Subcutaneous abdominal adipose tissue (tissue), 5 donors: ENCODE data around the gene NPC1L1.

Source experiments
- H3K27ac ChIP-seq: one replicate; pipeline ENCODE4 v1.7.0; 2013; ENCODE audit warnings: low read depth, mild to moderate bottlenecking, inconsistent platforms, low read length, moderate library complexity
- H3K27me3 ChIP-seq, 5 donors: one replicate each; pipeline ENCODE4 v1.7.0; 2013; ENCODE audit warnings: low read length in 5 of 5, inconsistent platforms in 1 of 5; ENCODE audit not compliant: control insufficient read depth in 5 of 5, insufficient read depth in 4 of 5
- H3K36me3 ChIP-seq, 5 donors: one replicate each; pipeline ENCODE4 v1.7.0; 2013; ENCODE audit warnings: low read length in 5 of 5; ENCODE audit not compliant: control insufficient read depth in 5 of 5, insufficient read depth in 5 of 5
- H3K4me1 ChIP-seq, 5 donors: one replicate each; pipeline ENCODE4 v1.7.0; 2013; ENCODE audit warnings: low read length in 5 of 5, mild to moderate bottlenecking in 3 of 5, moderate library complexity in 1 of 5; ENCODE audit not compliant: control insufficient read depth in 5 of 5, insufficient read depth in 5 of 5
- H3K4me3 ChIP-seq, 5 donors: one replicate each; pipeline ENCODE4 v1.7.0; 2013; ENCODE audit warnings: low read length in 5 of 5, low read depth in 1 of 5
- H3K9ac ChIP-seq, 5 donors: one replicate each; pipeline ENCODE4 v1.7.0; 2013; ENCODE audit warnings: low read length in 5 of 5, mild to moderate bottlenecking in 4 of 5, moderate library complexity in 3 of 5
- H3K9me3 ChIP-seq, 5 donors: one replicate each; pipeline ENCODE4 v1.7.0; 2013; ENCODE audit warnings: low read length in 5 of 5; ENCODE audit not compliant: control insufficient read depth in 5 of 5
- donor health status: healthy.
- donor health status: healthy.
- donor health status: healthy.
- donor health status: healthy.
- donor health status: healthy.

NPC1L1 gene

DNA sequence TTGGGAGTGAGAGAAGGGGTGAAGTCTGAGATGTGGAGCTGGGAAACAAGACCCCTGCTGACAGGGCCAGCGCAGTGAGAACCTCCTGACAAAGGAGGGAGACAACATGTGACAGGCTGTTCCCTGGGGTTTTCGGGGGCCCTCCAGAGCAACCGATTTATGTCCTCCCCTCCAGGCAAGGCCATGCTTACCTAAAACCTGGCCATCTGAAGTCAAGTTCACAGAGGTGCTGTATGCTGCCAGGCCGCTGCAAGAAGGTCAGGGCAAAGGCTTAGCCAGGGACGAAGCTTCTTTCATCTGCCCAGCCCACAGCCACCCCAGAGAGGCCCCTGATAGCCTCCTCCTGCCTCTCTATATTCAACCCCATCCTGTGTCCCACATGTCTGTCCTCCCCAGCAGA lies 20.6 kb downstream of the NPC1L1 start:
- no peak overlapping the region for H3K4me3 ChIP-seq
- peaks cover 0 to 13% (median 3%) of the 10 kb centered on the region in 5 donors for H3K9me3 ChIP-seq
- H3K27ac ChIP-seq: no peak overlapping the region
- H3K4me1 ChIP-seq: no peaks in the 10 kb centered on the region
- no peak overlapping the region for H3K9ac ChIP-seq
- H3K27me3 ChIP-seq: peaks cover 0 to 5% (median 0%) of the 10 kb centered on the region in 5 donors
- H3K36me3 ChIP-seq: no peaks in the 10 kb centered on the region

DNA sequence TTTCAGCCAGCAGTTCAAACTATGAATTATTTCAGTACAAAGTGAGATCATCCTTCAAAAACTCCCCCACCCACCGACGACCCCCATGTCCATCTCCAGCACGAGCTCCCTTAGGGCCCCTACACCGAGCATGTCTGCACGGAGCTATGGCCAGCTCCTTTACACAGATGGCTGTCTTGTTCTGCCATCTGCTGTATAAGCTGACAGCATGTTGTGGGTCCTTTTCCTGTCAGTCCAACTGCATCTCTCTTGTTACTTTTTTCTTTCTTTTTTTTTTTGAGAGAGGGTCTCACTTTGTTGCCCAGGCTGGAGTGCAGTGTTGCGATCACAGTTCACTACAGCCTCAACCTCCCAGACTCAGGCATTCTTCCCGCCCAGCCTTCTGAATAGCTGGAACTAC lies 21.6 kb downstream of the NPC1L1 start:
- Histone ChIP-seq H3K4me1 (no peaks in the 10 kb centered on the region), H3K4me3 (no peak overlapping the region), H3K9me3 (peaks cover 0 to 7% (median 3%) of the 10 kb centered on the region in 5 donors), H3K27ac (no peak overlapping the region), H3K27me3 (peaks cover 0 to 5% (median 0%) of the 10 kb centered on the region in 5 donors), H3K36me3 (no peaks in the 10 kb centered on the region), H3K9ac (no peak overlapping the region)

DNA sequence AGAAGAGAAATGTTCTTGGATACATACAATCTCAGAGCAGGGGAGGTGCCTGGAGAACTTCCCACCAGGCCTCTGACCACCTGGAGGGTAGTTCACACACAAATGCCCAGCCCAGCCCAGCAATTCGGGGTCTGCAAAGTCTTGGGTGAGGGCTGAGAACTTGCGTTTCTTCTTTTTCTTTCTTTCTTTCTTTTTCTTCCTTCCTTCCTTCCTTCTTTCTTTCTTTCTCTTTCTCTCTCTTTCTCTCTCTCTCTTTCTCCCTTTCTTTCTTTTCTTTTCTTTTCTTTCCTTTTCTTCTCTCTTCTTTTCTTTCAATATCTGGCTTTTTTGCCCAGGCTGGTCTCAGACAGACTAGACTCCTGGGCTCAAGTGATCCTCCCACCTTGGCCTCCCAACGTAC lies 22.4 kb downstream of the NPC1L1 start:
- Histone ChIP-seq H3K9me3 (peaks cover 0 to 1% (median 0%) of the 10 kb centered on the region in 5 donors), H3K4me3 (no peak overlapping the region), H3K4me1 (no peaks in the 10 kb centered on the region), H3K9ac (no peak overlapping the region), H3K27me3 (peaks cover 0 to 5% (median 0%) of the 10 kb centered on the region in 5 donors), H3K36me3 (no peaks in the 10 kb centered on the region), H3K27ac (no peak overlapping the region)

DNA sequence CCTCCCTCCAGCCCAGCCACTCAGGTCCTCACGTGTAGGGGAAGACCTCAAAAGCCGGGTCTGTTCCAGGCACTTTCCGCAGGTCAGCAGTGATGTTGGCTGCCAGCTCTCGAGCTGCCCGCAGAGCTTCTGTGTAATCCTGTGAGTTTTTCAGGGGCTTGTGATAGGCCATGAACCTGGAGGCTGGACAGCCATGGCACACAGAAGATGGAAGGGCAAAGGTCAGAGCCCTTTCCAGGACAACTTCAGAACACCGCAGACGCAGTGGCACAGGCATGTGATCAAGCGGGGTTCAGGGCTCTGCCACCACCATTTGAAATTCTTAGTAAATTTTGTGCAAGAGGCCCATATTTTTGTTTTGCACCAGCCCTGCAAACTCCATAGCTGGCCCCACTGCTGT lies 24.0 kb downstream of the NPC1L1 start:
- Histone ChIP-seq H3K4me1 (no peaks in the 10 kb centered on the region), H3K27ac (no peak overlapping the region), H3K27me3 (peaks cover 0 to 5% (median 0%) of the 10 kb centered on the region in 5 donors), H3K36me3 (peaks cover 0 to 6% (median 0%) of the 10 kb centered on the region in 5 donors), H3K9ac (no peak overlapping the region), H3K4me3 (no peak overlapping the region), H3K9me3 (no peaks in the 10 kb centered on the region)

DNA sequence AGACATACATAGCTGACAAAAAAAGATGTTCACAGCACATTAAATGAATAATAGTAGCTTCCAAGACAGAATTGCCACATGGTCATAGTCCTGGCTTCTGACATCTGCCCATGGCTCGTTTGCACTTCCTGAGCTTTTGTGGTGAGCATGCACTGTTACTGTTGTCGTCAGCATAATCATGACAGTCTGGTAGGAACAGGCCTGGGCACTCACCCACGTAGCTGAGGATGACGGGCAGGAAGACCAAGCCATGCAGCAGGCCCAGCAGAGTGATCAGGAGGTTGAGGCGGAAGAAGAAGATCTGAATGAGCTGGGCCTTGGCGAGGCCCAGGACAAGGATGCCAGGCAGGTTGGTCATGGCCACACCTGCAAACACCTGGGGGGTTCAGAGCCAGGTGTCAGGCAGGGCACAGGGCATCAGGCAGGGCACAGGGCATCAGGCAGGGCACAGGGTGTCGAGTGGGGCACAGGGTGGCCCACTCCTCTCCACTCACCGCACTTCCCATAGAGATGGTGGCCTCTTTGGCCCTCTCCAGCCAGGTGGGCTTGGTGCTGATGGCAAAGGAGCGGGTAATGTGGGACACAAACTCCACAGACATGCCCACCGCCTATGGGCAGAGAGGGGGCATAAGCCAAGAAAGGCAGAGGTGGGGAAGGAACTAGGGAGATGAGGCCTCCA lies 25.4 kb downstream of the NPC1L1 start:
- Histone ChIP-seq H3K27ac (no peak overlapping the region), H3K9me3 (no peaks in the 10 kb centered on the region), H3K9ac (no peak overlapping the region), H3K4me1 (no peaks in the 10 kb centered on the region), H3K36me3 (peaks cover 0 to 6% (median 0%) of the 10 kb centered on the region in 5 donors), H3K27me3 (no peaks in the 10 kb centered on the region), H3K4me3 (no peak overlapping the region)

DNA sequence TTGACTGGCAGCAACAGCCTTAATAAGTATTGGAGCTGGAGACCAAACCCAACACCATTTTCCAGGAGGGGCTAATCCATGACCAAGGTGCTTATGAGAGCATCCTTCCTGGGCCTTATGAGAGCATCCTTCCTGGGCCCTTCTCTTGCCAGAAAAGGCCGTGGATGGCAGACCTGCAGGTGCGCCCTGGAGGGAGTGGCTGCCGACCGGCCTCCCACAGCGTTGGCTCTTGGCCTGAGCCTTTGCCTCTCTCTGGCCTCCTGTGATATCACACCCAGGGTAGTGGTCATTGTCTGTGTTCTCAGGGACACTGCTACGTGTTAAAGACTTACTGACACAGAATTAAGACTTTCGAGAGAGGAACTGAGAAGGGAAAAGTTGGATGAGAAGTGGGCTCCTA lies 28.4 kb downstream of the NPC1L1 start:
- H3K27me3 ChIP-seq: no peaks in the 10 kb centered on the region
- no peak overlapping the region for H3K4me3 ChIP-seq
- no peak overlapping the region for H3K9ac ChIP-seq
- H3K36me3 ChIP-seq: peaks cover 0 to 6% (median 0%) of the 10 kb centered on the region in 5 donors
- no peak overlapping the region for H3K27ac ChIP-seq
- peaks cover 0 to 2% (median 0%) of the 10 kb centered on the region in 5 donors for H3K9me3 ChIP-seq
- H3K4me1 ChIP-seq: no peaks in the 10 kb centered on the region

DNA sequence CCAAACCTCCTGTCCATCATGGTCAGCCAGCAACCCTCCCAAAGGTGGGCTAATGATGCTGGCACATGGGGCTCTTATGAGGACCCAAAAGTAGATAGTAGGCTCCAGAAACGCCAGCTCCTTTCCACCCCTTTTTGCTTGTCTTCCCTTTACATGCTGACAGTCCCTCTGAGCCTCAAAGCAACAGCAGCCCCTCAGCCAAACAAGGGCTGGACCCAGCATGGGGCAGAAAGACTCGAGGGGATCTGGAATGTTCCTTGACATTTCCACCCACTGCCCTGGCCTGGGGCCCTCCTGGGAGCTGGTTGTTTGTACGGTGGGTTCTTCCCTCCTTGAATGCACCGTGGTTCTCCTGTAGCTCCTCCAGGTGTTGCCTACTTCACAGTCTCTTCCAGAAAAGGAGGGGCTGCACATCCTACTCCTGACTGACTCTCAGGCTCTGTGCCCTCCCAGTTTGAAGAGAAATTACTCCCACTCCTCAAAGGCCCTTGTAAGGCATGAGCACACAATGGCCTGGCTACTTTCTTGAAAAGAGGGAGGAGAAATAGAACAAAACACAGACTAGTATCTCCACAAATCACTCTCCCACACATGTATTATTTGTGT lies 29.2 kb downstream of the NPC1L1 start:
- Histone ChIP-seq H3K9ac (no peak overlapping the region), H3K4me3 (no peak overlapping the region), H3K27ac (no peak overlapping the region), H3K4me1 (no peaks in the 10 kb centered on the region), H3K36me3 (peaks cover 0 to 6% (median 0%) of the 10 kb centered on the region in 5 donors), H3K27me3 (no peaks in the 10 kb centered on the region), H3K9me3 (peaks cover 0 to 2% (median 0%) of the 10 kb centered on the region in 5 donors)

DNA sequence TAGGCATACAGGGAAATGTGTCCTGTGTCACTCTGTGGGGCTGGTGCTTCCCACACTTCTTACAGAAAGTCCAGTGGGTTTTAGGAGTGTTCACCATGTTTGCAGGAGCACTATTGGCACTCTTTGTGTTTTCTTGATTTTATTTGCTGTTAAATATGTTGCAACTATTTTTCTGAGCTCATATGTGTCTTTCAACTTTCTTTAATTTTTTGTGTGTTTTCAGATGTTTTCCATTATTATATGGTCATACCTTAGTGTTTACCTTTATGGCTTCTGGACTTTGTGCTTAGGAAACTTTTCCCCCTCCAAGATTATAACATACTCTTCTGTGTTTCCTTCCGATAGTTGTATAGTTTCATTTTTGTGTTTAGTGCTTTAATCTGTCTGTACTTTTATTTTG lies 29.9 kb downstream of the NPC1L1 start:
- no peak overlapping the region for H3K9ac ChIP-seq
- H3K4me1 ChIP-seq: no peaks in the 10 kb centered on the region
- no peaks in the 10 kb centered on the region for H3K27me3 ChIP-seq
- peaks cover 0 to 6% (median 0%) of the 10 kb centered on the region in 5 donors for H3K36me3 ChIP-seq
- no peak overlapping the region for H3K27ac ChIP-seq
- H3K9me3 ChIP-seq: peaks cover 0 to 2% (median 0%) of the 10 kb centered on the region in 5 donors
- no peak overlapping the region for H3K4me3 ChIP-seq

DNA sequence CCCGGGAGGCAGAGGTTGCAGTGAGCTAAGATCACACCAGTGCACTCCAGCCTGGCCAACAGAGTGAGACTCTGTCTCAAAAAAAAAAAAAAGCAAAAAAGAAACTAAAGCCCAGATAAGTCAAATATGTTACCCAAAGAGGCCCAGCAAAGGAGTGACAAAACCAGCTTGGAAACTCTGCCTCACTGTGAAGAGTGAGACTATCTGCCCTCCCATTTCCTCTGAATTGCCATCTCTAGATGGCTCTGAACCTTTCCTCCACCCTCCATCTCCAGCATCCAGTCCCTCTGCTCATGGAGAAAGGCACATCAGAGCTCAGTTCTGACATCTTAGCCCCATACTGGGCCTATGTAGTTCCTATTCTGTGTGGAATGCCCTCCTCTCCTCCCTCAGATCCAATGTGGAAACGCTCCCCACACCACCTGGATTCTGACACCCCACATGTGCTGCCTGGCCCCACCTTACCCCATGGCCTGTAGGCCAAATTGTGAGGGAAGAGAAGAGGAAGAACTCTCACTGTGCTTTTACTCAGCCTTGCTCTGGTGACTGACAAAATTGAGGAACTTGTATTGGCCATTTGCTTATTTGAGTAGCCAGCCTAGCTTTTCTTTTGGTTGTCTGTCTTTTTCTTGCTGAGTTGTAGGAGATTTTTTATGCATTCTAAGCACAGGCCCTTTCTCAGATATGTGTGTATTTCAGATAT lies 32.7 kb downstream of the NPC1L1 start:
- H3K9me3 ChIP-seq: peaks cover 0 to 2% (median 0%) of the 10 kb centered on the region in 5 donors
- H3K4me3 ChIP-seq: no peak overlapping the region
- no peak overlapping the region for H3K27ac ChIP-seq
- peaks cover 0 to 6% (median 0%) of the 10 kb centered on the region in 5 donors for H3K36me3 ChIP-seq
- no peaks in the 10 kb centered on the region for H3K27me3 ChIP-seq
- H3K4me1 ChIP-seq: no peaks in the 10 kb centered on the region
- H3K9ac ChIP-seq: no peak overlapping the region
